Mucosa of stomach (tissue), 1 donor: ENCODE data around the gene INMT.

Experiments
- H3K27me3 ChIP-seq: one replicate; pipeline ENCODE4 v1.7.0; 2013; ENCODE audit warnings: mild to moderate bottlenecking, low read length; ENCODE audit not compliant: control insufficient read depth, insufficient read depth
- H3K36me3 ChIP-seq: one replicate; pipeline ENCODE4 v1.7.0; 2013; ENCODE audit warnings: low read length; ENCODE audit not compliant: control insufficient read depth, insufficient read depth
- H3K4me1 ChIP-seq: one replicate; pipeline ENCODE4 v1.7.0; 2013; ENCODE audit warnings: mild to moderate bottlenecking, low read length; ENCODE audit not compliant: control insufficient read depth, insufficient read depth
- H3K4me3 ChIP-seq: one replicate; pipeline ENCODE4 v1.7.0; 2013; ENCODE audit warnings: low read length
- H3K9ac ChIP-seq: one replicate; pipeline ENCODE4 v1.7.0; 2013; ENCODE audit warnings: mild to moderate bottlenecking, low read length, moderate library complexity
- H3K9me3 ChIP-seq: one replicate; pipeline ENCODE4 v1.7.0; 2013; ENCODE audit warnings: mild to moderate bottlenecking, low read length, moderate library complexity; ENCODE audit not compliant: control insufficient read depth
- donor health status: Pancreatic carcinoma.

The INMT gene

DNA sequence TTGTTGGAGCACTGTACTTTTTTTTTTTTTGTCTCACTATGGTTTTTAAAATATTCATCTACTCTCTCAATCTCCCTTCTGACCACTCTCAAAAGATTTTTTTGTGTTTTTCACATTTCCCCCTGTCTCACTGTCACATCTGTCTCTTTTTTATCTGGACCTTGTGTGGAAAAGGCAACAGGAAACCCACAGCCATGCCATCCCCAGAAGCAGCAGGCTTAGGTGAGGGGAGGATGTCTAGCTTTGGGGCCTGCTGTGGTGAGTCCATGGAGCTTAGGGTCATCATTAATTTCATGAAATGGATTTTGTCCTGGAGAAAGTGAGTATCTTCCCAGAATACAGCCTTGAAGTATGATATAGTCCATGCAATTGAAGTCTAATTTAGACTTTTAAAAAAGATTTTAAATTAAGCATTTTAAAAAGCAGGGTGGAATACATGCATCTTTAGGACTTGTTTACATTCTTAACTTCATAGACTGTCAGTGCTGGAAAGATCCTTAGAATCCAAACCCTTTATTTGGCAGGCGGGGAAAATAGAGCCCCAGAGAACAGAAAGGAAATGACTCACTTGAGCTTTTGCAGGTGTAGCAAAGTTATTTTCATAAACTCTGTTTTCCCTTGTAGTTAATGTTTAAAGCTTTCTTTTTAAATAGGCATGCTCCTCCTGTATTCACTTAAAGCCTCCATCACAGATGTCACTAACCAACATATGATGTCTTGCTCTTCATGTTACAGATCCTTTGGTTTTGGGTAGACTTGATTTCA lies 44.4 kb downstream of the INMT start:
- H3K27me3 ChIP-seq, result no peaks in the 10 kb centered on the region
- no peaks in the 10 kb centered on the region for H3K9me3 ChIP-seq
- H3K4me1 ChIP-seq, result peaks cover 12% of the 10 kb centered on the region
- H3K36me3 ChIP-seq, result no peaks in the 10 kb centered on the region
- H3K4me3 ChIP-seq, result no peak overlapping the region
- no peak overlapping the region for H3K9ac ChIP-seq

DNA sequence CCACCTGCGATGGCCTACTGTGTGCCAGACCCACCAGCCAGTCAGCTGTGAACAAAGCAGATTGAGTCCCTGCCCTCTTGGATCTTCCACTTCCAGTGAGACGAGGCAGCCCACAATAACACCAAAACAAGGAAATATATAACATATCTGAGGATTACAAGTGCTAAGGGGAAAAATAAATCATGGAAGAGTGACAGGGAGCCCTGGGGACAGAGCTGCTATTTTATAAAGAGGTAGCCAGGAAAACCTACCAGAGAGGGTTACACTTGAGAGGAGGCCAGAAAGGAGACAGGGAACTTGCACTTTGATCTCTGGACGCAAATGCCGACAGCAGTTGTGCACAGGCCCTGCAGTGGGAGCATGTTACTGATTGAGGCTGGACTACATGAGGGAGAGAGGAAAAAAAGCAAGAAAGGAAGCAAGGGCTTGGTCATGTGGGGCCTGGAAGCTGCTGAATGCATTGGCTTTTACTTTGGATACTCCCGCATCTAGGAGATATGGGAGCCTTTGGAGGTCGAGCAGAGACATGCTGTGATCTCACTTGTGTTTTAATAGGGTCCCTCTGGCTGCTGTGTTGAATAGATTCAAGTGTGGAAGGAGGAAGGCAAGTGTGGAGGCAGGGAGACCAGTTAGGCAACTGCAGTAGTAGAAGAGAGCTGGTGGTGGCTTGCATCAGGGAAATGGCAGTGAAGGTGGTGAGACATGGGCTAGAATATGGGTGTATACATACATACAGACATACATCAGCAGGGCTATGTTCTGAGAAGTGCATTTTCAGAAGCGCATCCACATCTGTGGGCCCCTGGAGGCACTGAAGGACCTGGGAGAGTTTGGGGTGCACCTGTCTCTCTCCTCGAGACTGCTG lies 45.5 kb downstream of the INMT start:
- no peaks in the 10 kb centered on the region for H3K27me3 ChIP-seq
- no peaks in the 10 kb centered on the region for H3K9me3 ChIP-seq
- H3K4me1 ChIP-seq, result peaks cover 12% of the 10 kb centered on the region
- H3K9ac ChIP-seq, result no peak overlapping the region
- no peaks in the 10 kb centered on the region for H3K36me3 ChIP-seq
- H3K4me3 ChIP-seq, result no peak overlapping the region

DNA sequence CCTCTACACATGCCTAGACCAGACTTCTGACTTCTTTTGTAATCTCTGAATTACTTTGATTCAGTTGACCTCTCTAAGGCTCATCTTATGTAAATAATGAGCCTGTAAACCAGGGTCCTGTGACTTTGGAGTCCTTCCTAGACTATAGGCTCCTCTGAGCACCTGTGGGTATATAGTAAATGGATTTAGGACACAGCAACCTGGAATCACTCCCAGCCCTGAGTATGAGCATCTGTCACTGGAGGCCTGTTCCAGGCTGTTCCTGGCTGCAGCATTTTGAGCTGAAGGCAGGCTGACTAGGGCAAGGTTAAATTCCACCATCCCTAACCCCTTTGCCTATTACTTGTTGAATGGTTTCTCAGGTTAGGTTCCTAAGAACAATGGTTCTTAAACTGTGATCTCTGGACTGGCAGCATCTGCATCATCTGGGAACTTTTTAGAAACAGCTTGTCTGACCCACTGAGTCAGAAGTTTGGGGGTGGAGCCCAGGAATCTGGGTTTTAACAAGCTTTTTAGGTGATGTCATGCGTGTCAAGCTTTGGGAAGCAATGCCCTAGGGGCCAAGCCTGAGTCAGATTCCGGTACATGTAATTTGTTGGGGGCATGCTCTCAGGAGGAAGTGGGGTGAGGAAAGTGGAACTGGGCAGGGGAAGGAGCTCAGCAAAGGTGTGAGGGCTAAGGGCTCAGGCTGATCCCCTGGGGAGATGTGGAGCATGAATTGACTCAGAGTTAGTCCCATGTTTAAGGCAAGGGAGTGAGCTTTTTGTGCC lies 47.5 kb downstream of the INMT start:
- H3K27me3 ChIP-seq, result no peaks in the 10 kb centered on the region
- H3K9ac ChIP-seq, result no peak overlapping the region
- H3K4me3 ChIP-seq, result no peak overlapping the region
- H3K4me1 ChIP-seq, result peaks cover 12% of the 10 kb centered on the region
- no peaks in the 10 kb centered on the region for H3K9me3 ChIP-seq
- H3K36me3 ChIP-seq, result no peaks in the 10 kb centered on the region

DNA sequence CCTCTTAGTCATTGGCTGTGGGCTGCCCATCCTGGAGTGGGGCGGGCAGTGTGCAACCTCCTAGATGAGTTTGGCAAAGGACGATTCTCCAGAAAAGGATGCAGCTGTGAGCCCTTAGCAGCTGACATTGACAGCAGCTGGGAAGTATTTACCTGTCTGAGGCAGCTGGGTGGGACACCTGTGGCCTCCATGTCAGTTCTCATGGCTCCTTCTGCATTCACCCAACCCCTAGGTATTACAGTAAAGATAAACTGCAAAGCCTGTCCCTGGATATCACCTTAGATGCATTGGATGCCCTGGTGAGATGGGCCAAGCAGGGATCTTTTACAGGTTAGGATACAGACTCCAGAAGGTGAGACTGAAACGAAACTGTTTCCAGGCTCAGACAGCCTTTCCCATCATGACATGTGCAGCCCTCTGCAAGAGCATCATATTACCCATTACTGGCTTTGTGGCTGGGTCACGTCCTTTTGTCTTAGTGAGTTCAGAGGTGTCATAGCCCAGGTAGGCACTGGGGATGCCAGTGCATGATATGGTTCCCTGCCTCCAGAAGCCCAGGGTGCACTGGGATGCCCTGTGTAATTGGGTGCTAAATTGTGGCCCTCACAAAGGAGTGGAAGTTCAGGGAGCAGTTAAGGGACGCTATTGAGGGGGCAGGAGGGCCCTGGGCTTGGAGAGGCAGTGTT lies 48.2 kb downstream of the INMT start:
- no peak overlapping the region for H3K4me3 ChIP-seq
- no peak overlapping the region for H3K9ac ChIP-seq
- no peaks in the 10 kb centered on the region for H3K27me3 ChIP-seq
- H3K9me3 ChIP-seq, result no peaks in the 10 kb centered on the region
- peaks cover 16% of the 10 kb centered on the region for H3K4me1 ChIP-seq
- H3K36me3 ChIP-seq, result no peaks in the 10 kb centered on the region

DNA sequence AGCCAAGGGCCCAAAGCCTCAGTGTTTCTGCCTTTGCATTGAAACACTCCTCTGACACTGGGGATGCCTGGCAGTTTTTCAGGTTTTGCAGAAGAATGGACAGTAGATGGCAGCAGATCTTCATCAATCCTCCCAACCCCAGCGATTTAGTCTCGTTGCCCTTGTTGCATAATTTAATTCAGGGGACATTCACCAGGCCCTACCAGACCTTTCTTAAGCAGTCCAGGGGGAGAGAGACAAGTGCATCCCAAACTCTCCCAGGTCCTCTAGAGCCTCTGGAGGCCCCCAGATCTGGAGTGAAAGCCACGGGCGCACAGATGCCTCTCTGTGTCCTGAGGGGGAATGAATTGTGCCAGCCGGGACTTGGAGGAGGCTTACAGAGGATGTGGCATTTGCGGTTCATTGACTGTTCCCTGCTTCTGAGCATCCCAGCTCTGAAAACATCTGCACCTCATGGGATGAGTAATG lies 48.9 kb downstream of the INMT start:
- H3K4me3 ChIP-seq, result no peak overlapping the region
- H3K4me1 ChIP-seq, result peaks cover 16% of the 10 kb centered on the region
- H3K9ac ChIP-seq, result no peak overlapping the region
- H3K27me3 ChIP-seq, result no peaks in the 10 kb centered on the region
- no peaks in the 10 kb centered on the region for H3K9me3 ChIP-seq
- no peaks in the 10 kb centered on the region for H3K36me3 ChIP-seq

DNA sequence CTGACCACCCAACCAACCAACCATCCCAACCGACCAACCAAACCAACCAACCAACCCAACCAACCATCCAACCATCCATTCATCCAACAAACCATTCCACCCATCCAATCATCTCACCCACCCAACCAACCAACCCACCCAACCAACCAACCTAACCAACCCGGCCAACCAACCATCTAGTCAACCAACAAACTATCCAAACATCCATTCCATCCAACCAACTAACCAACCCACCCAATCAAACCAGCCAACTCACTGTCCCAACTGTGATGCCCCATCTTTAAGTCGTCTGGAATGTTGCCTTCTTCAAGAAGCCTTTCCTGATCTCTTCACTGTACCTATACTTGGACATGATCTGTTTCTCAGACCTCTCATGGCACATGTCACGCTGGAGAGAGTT lies 50.9 kb downstream of the INMT start:
- H3K4me3 ChIP-seq, result no peak overlapping the region
- H3K27me3 ChIP-seq, result no peaks in the 10 kb centered on the region
- H3K4me1 ChIP-seq, result peaks cover 5% of the 10 kb centered on the region
- no peaks in the 10 kb centered on the region for H3K9me3 ChIP-seq
- no peaks in the 10 kb centered on the region for H3K36me3 ChIP-seq
- no peak overlapping the region for H3K9ac ChIP-seq

DNA sequence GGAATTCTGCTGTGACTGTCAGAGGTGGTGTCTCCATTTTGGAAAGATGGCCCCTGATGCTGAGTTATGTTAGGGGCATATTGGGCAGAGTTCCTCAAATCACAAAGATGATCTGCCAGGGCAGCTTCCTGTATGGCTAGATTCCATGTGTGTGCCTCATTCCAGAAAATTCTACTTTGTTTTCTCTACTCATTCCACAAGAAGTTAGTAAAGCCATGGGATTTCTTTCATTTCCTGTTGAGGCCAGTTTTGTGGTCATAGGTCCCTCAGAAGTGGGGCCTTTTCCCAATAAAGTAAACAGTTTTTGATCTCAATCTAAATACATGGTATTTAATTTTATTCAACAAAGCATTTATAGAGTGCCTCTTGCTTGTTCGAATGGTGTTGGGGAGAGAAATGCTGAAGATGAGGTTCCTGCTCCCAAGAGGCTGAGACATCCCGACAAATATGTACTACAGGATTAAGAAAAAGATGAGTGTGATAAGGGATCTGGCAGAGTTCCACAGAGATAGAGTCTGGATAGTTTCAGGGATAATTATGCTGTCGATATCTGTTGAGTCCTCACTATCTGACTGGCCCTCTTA lies 52.2 kb downstream of the INMT start:
- Histone ChIP-seq H3K4me1 (peaks cover 5% of the 10 kb centered on the region), H3K36me3 (no peaks in the 10 kb centered on the region), H3K9ac (no peak overlapping the region), H3K9me3 (no peaks in the 10 kb centered on the region), H3K27me3 (no peaks in the 10 kb centered on the region), H3K4me3 (no peak overlapping the region)

DNA sequence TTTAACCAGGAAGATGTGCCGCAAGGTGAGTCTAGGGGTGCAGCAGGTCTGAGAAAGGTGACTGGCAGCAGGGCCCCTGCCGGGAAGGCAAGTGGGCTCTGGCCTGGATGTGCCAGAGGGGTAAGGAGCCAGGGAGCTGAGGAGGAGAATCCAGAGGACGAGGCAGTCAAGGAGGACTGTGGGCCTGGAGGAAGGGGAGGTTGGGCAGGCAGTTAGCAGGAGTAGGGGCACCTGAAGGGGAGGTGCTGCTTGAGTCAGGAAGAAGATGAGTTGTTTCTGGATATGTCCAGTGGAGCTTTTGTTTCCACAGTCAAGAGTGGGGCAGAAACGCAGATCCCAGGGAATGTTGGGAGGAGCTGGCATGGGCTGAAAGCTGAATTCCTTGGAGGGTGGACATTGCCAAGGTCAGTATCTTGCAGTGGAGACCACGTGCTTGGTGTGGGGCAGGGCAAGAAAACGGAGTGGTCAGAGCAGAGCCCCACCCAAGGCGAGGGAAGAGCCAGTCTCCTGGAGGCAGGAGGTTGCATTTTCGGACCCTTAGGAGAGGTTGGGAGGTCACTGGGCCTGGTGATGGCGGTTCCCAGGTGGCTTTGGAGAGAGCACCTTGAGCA lies 53.3 kb downstream of the INMT start:
- Histone ChIP-seq H3K4me3 (no peak overlapping the region), H3K9ac (no peak overlapping the region), H3K9me3 (no peaks in the 10 kb centered on the region), H3K27me3 (no peaks in the 10 kb centered on the region), H3K4me1 (peaks cover 5% of the 10 kb centered on the region), H3K36me3 (no peaks in the 10 kb centered on the region)

DNA sequence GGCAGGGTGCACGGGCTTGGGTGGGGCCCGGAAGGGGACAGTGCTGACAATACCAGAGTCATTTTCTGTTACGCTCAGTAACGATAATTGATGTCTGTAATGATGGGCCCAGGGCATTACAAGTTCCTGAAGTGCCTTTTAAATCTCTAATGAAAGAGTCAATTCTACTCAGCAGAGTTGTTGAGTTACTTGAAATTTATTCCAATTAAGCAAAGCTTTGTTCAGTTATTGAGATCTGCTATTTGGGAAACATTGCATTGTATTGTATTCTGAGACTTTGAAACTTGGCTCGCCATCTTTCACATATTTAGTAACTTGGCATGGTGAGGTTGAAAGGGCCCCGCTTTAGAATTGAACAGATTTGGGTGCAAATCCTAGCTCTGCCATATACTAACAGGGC lies 54.0 kb downstream of the INMT start:
- Histone ChIP-seq H3K9ac (no peak overlapping the region), H3K4me1 (peaks cover 5% of the 10 kb centered on the region), H3K4me3 (no peak overlapping the region), H3K36me3 (no peaks in the 10 kb centered on the region), H3K9me3 (no peaks in the 10 kb centered on the region), H3K27me3 (no peaks in the 10 kb centered on the region)
